Hematopoietic multipotent progenitor cell (in vitro differentiated cells): ENCODE measurements around the gene FN3K. TPM values are rescaled to one million over a fixed set of nuclear protein-coding genes. Genes with fewer than 3 reads are reported as not detected.
A peak's percentile ranks its signal among the peaks of the same experiment; 100 is the strongest.

Experiments
- DNase-seq, 3 donors: peaks; one replicate each; pipeline ENCODE4 v3.0.0-alpha.2; 2011 to 2015; ENCODE audit warnings: low read depth in 2 of 3, low spot score in 2 of 3
- total RNA-seq: library from RNA; depleted of rRNA; stranded (reverse); fragments of >200 nt; gene quantifications from one replicate; pipeline ENCODE4 v1.2.3, GENCODE V29; 2012

Gene FN3K
- 2.7 TPM for total RNA-seq

DNA sequence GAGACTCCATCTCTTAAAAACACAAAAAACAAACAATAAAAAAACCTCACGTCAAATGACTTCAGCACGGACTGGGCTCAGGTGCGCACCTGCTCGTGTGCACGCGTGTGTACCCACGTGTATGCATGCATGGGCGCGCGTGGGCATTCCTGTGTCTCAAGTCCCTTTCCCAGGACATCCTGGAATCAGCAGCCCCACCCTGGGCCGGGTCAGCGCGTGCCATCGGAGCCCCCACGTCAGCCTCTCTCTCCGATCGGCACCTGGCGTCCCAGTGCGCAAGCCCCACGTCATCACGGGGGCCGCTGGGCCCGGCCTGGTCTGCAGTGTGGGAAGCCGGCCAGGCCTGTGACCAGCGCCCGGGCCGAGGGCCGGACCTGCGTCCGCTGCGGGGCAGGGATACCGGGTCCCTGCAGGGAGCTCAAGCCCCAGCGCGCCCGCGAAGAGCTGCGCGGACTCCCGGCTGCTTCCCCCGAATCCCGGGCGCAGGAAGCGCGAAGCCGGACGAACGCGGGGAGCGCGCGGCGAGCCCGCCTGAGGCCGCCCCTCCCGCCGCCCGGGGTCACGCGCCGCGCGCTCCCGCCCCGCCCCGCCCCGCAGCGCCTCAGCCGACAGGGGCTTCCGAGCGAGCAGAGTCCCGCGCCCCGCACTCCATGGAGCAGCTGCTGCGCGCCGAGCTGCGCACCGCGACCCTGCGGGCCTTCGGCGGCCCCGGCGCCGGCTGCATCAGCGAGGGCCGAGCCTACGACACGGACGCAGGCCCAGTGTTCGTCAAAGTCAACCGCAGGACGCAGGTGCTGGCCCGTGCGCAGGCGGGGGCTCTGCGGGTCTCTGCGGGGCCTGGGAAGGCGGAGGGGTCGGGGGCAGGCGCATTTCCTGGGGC, at the start of gene FN3K:
Gene FN3K, plus strand, starts transcription at position 629 of the 880 bp plus-strand sequence. Its CDS starts 22 bp downstream, at position 651.
- peak in 2 of 3 donors; percentile 51 to 59 for DNase-seq

GRCh38 chr17:82686366-82687324, 48.8 kb upstream of the FN3K start:
- DNase-seq, result no peak

DNA sequence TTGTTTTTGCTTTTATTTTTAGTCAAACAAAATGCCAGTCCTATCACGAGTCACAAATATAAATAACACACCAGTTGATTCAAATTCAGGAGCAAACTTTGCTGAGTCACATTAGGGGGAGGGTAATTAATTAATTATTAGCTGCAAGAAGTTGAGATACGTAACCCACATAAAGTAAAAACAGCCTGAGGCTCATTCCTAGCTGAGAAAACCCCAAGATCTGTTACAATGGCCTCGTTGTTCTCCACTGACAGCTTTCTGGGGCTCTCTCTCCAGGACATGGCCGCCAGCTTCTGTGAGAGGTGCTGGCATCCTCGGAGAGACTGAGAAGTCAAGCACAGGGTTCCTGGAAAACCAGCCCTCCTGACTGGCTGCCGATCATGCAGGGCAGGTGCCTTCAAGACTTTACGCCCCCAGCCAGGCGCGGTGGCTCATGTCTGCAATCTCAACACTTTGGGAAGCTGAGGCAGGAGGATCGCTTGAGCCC, 48.0 kb upstream of the FN3K start:
- no peak for DNase-seq

DNA sequence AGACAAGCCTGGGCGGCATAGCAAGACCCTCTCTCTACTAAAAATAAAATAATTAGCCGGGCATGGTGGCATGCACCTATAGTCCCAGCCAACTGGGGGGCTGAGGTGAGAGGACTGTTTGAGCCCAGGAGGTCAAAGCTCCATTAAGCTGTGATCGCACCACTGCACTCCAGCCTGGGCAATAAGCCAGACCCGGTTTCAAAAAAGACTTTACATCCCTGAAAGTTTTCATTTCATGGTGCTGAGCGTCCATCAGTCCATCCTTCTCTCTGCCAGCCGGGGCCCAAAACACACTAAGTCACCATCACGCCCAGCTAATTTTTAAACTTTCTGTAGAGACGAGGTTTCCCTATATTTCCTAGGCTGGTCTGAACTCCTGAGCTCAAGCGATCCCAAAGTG, 47.5 kb upstream of the FN3K start:
- no peak for DNase-seq

GRCh38 chr17:82689077-82689476, 46.3 kb upstream of the FN3K start:
- no peak for DNase-seq

- DNase-seq, result no peak
Measured at GRCh38 chr17:82690786-82691489, 44.5 kb upstream of the FN3K start.

GRCh38 chr17:82691714-82692113, 43.7 kb upstream of the FN3K start:
- no peak for DNase-seq

- DNase-seq, result no peak
Measured at GRCh38 chr17:82692268-82692667, 43.1 kb upstream of the FN3K start.

GRCh38 chr17:82693168-82693867, 42.1 kb upstream of the FN3K start:
- no peak for DNase-seq

DNA sequence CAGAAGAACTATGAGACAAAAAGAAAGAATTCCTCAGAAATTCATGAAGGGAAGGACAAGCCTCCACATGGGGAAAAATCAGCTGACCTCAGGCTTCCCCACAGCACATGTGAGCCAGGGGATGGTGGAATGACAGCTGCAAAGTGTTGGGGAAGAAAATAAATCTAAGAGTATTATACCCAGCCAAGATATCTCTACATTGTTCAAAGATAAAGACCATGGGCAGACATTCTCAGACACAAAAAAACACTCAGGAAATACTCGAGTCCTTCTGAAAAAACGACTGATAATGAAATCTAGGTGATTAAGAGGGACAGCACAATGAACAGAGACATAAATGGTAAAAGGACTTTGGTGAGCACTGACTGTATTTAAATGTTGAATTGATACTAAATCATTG, 40.8 kb upstream of the FN3K start:
- no peak for DNase-seq

DNA sequence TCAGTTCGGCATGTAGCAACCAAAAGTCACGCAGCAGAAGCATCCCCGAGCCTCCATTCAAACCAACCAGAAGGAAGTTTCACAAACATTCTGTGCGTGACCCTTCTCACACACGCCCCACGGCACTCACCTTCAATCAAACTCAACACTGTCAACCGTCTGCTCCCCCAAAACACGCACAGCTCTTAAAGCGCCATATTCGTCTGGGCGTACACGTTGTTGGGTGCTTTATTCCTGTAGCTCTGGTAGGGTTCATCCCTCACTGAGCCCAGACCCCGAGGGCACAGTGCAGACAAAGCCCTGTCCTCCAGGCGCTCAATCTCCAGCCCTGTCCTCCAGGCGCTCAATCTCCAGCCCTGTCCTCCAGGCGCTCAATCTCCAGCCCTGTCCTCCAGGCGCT, 39.2 kb upstream of the FN3K start:
- DNase-seq, result no peak

DNA sequence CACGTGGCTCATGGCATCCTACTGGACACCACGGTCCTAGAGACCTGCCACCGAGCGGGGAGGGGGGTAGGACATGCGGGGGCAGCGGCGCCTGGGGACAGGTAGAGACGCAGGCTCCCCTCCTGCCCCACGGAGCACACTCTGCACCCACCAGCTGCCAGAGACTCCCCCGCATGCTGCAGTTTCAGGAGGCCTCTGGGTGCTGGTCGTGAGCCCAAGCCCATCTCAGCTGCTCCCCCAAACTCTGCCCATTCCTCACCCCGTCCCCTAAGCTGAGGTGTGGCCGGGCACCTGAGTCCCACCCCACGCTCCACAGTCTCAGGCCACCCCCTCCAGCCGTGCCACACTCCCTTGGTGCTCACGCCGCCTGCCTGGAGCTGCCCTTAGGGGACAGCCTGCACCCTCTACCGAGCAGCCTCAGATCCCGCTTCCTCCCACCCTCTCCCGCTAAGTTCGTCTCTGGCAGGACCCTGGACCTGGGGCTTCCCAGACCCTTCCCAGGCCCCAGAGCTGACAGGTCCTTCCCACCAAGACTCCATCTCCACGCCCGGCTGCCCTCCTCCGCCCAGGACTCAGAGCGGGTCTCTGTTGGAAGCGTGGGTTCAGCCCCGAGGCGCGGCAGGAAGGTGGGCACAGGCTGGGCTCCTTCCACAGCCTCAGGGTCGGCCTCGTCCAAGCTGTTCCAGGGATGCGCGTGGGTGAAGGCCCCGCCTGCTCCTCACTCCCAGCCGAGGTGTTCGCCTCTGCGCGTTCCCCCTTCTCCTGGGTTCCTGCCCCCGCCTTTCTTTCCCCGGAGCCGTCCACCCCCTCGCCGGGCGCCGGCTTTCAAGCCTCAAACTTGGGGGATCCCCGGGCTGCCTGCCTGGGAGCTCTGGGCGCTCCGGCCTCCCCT, 38.3 kb upstream of the FN3K start:
- DNase-seq, result peak in 1 of 3 donors; percentile 19

GRCh38 chr17:82697808-82698064, 37.7 kb upstream of the FN3K start:
- DNase-seq, result no peak

GRCh38 chr17:82698065-82698973, 37.1 kb upstream of the FN3K start, which contains the start of gene RAB40B:
RAB40B (minus strand) TSS chr17:82698698; CDS start chr17:82698596, 102 bp downstream.
- DNase-seq, result peak; percentile 89 to 99 (median 98)

DNA sequence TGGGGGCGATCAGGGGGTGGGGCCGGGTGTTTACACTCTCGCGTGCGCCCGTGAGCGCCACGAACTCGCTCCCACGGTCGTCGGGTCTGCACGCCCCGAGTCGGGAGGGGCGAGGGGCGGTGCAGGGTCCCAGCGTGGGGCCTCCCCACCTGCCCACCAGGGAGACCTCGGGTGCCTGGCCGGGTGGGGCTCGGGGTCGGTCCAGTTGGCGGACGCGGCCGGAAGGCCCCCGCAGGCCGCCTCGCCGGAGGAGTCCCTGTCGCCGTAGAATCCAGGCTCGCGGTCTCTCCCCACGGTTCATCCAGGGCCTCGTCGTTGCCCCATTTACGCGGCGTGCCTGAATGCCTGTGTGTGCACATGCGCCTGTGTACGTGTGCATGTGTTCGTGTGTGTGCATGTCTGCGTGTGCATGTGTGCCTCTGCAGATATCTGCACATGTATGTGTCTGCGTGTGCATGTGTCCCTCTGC, 36.4 kb upstream of the FN3K start:
- no peak for DNase-seq

DNA sequence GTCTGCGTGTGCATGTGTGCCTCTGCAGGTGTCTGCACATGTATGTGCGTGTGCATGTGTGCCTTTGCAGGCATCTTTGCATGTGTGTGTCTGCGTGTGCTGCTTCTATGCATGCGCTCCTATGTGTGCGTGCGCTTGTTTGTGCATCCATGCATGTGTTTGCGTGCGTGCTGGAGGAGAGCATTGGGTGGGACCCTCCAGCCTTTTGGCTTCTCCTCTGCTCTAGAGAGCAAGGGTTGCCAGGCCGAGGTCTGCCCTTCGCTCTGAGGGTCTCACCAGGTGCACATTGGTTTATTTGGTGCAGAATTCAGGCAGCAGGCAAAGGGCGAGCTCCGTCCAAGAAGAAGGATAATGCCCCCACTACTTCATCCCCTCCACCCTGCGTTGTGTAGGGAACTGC, 35.9 kb upstream of the FN3K start:
- no peak for DNase-seq

- no peak for DNase-seq
Measured at GRCh38 chr17:82702231-82702927, 33.0 kb upstream of the FN3K start.
